ENCODE data around the gene NPAS3. TPM values are rescaled to one million over a fixed set of nuclear protein-coding genes. Genes with fewer than 3 reads are reported as not detected.

The NPAS3 gene
- total RNA-seq, 1 donor from 2014 or later = 5.2 TPM

GRCh38 chr14:33219957-33220356, 281.3 kb downstream of the NPAS3 start:
- Mint-ChIP-seq H3K27me3 (ENCODE audit: low read depth) (peaks cover 6% of the 10 kb centered on the region), H3K36me3 (no peaks in the 10 kb centered on the region), H3K27ac (no peak overlapping the region), H3K4me3 (no peak overlapping the region), H3K9me3 (no peaks in the 10 kb centered on the region), H3K4me1 (no peaks in the 10 kb centered on the region)
- TF ChIP-seq CTCF (IDR thresholded peaks at IDR 0.05; ENCODE audit: unreplicated experiment) = no peak
- DNase-seq (ENCODE audit: low spot score in 2 of 2, unreplicated experiment in 2 of 2) = no peak

- no peak for DNase-seq (ENCODE audit: low spot score in 2 of 2, unreplicated experiment in 2 of 2)
- no peak overlapping the region for H3K27ac Mint-ChIP-seq
- no peak for TF ChIP-seq CTCF (IDR thresholded peaks at IDR 0.05; ENCODE audit: unreplicated experiment)
These were observed 290.7 kb downstream of the NPAS3 start for GRCh38 chr14:33229269-33229929.

GRCh38 chr14:33230021-33230420, 291.3 kb downstream of the NPAS3 start:
- Mint-ChIP-seq H3K4me3 (no peak overlapping the region), H3K4me1 (peaks cover 10% of the 10 kb centered on the region), H3K27ac (no peak overlapping the region), H3K27me3 (ENCODE audit: low read depth) (peaks cover 17% of the 10 kb centered on the region), H3K9me3 (no peaks in the 10 kb centered on the region), H3K36me3 (no peaks in the 10 kb centered on the region)
- TF ChIP-seq CTCF (IDR thresholded peaks at IDR 0.05; ENCODE audit: unreplicated experiment) = no peak
- DNase-seq (ENCODE audit: low spot score in 2 of 2, unreplicated experiment in 2 of 2) = no peak

More at GRCh38 chr14:33229269-33229929, 290.7 kb downstream of the NPAS3 start:
- H3K36me3 Mint-ChIP-seq = no peaks in the 10 kb centered on the region
- no peak overlapping the region for H3K4me3 Mint-ChIP-seq
- no peaks in the 10 kb centered on the region for H3K9me3 Mint-ChIP-seq
- peaks cover 10% of the 10 kb centered on the region for H3K4me1 Mint-ChIP-seq
- peaks cover 17% of the 10 kb centered on the region for H3K27me3 Mint-ChIP-seq (ENCODE audit: low read depth)

GRCh38 chr14:33232031-33232430, 293.4 kb downstream of the NPAS3 start:
- no peak for TF ChIP-seq CTCF (IDR thresholded peaks at IDR 0.05; ENCODE audit: unreplicated experiment)
- peaks cover 24% of the 10 kb centered on the region for H3K27me3 Mint-ChIP-seq (ENCODE audit: low read depth)
- no peak overlapping the region for H3K27ac Mint-ChIP-seq
- DNase-seq (ENCODE audit: low spot score in 2 of 2, unreplicated experiment in 2 of 2) = no peak
- no peaks in the 10 kb centered on the region for H3K9me3 Mint-ChIP-seq
- H3K4me3 Mint-ChIP-seq = no peak overlapping the region
- H3K4me1 Mint-ChIP-seq = peaks cover 11% of the 10 kb centered on the region
- no peaks in the 10 kb centered on the region for H3K36me3 Mint-ChIP-seq

GRCh38 chr14:33237115-33237740, 298.5 kb downstream of the NPAS3 start:
- no peaks in the 10 kb centered on the region for H3K36me3 Mint-ChIP-seq
- H3K9me3 Mint-ChIP-seq = no peaks in the 10 kb centered on the region
- H3K27me3 Mint-ChIP-seq (ENCODE audit: low read depth) = peaks cover 11% of the 10 kb centered on the region
- no peak for TF ChIP-seq CTCF (IDR thresholded peaks at IDR 0.05; ENCODE audit: unreplicated experiment)
- DNase-seq (ENCODE audit: low spot score in 2 of 2, unreplicated experiment in 2 of 2) = no peak
- peaks cover 15% of the 10 kb centered on the region for H3K4me1 Mint-ChIP-seq
- H3K4me3 Mint-ChIP-seq = no peak overlapping the region
- H3K27ac Mint-ChIP-seq = no peak overlapping the region

All from mesothelial cell of epicardium (in vitro differentiated cells).